ENCODE results near the gene SPON1. TPM values are rescaled to one million over a fixed set of nuclear protein-coding genes. Genes with fewer than 3 reads are reported as not detected.
"Not testable (repeated sequence)": the region's sequence is repeated elsewhere in the genome, so short reads cannot be mapped to it uniquely, and the experiment has no call there.

SPON1 gene
- polyA plus RNA-seq, 2 of the 4 experiments (the other 2 are of a cell fraction) = not detected

- no peak for FAIRE-seq
- H3K27ac ChIP-seq = no peak overlapping the region
- H3K9me3 ChIP-seq = no peaks in the 10 kb centered on the region
- 51% methylated on average over 15 of the region's 17 CpGs for WGBS (ENCODE audit: missing lambda C conversion rate)
- no peak overlapping the region for H3K4me2 ChIP-seq
- no peak overlapping the region for H3K4me3 ChIP-seq
- no peak for DNase-seq (ENCODE audit: low read depth in 1 of 2, low spot score in 1 of 2)
- no peak; a peak in 1 of 6 replicates for ATAC-seq
- no peaks in the 10 kb centered on the region for H3K4me1 ChIP-seq
- CTCF ChIA-PET = interaction anchor here (0.6 to 0.8 kb wide), 2 partner anchors 32 to 58 kb away, joined by 3 to 4 read pairs; no protein-coding TSS in a partner anchor
- TF ChIP-seq SMC3 (IDR thresholded peaks at IDR 0.05) (no peak), MAFK (IDR thresholded peaks at IDR 0.05; ENCODE audit: partially characterized antibody) (no peak), HOXA7 (CRISPR knock-in tag; IDR thresholded peaks at IDR 0.05) (no peak), POLR2A (IDR thresholded peaks at IDR 0.05; ENCODE audit: low read length) (no peak)
- POLR2A ChIA-PET = no interaction called here
These were observed 127.4 kb downstream of the SPON1 start for GRCh38 chr11:14089690-14090462.

GRCh38 chr11:14090631-14091030 lies 128.1 kb downstream of the SPON1 start:
- H3K9me3 ChIP-seq; H3K4me3 ChIP-seq; FAIRE-seq; H3K4me1 ChIP-seq; POLR2A ChIA-PET; H3K27ac ChIP-seq; ATAC-seq; CTCF ChIA-PET; DNase-seq (ENCODE audit: low read depth in 1 of 2, low spot score in 1 of 2); H3K4me2 ChIP-seq: not testable (repeated sequence)
- WGBS (ENCODE audit: missing lambda C conversion rate) = 38% methylated on average over 4 of the region's 9 CpGs

- no peak overlapping the region for H3K4me2 ChIP-seq
- POLR2A ChIA-PET = no interaction called here
- CTCF ChIA-PET = interaction anchor here (0.7 kb wide), 1 partner anchor 10 kb away, joined by 3 read pairs; no protein-coding TSS in a partner anchor
- no peaks in the 10 kb centered on the region for H3K4me1 ChIP-seq
- no peak for DNase-seq (ENCODE audit: low read depth in 1 of 2, low spot score in 1 of 2)
- no peak for FAIRE-seq
- no peaks in the 10 kb centered on the region for H3K9me3 ChIP-seq
- WGBS (ENCODE audit: missing lambda C conversion rate) = 0% methylated on average over 1 of the region's 1 CpG
- no peak for TF ChIP-seq NFE2L2 (conservative IDR thresholded peaks at IDR 0.05; ENCODE audit: low read length)
- ATAC-seq = peak in 1 of 2 experiments; percentile 50; a peak in 1 of 6 replicates
- H3K27ac ChIP-seq = no peak overlapping the region
- H3K4me3 ChIP-seq = no peak overlapping the region
These were observed 130.5 kb downstream of the SPON1 start for GRCh38 chr11:14093065-14093464.

GRCh38 chr11:14094481-14095037 lies 132.0 kb downstream of the SPON1 start:
- Histone ChIP-seq H3K27ac (no peak overlapping the region), H3K4me1 (no peaks in the 10 kb centered on the region), H3K9me3 (no peaks in the 10 kb centered on the region), H3K4me2 (no peak overlapping the region), H3K4me3 (no peak overlapping the region)
- DNase-seq (ENCODE audit: low read depth in 1 of 2, low spot score in 1 of 2) = no peak
- FAIRE-seq = no peak
- no peak for ATAC-seq
- WGBS (ENCODE audit: missing lambda C conversion rate) = 74% methylated on average over 3 of the region's 3 CpGs
- ChIA-PET CTCF (interaction anchor here (0.8 kb wide), 1 partner anchor 55 kb away, joined by 4 read pairs; no protein-coding TSS in a partner anchor), POLR2A (no interaction called here)
- TF ChIP-seq HMGXB4 (CRISPR knock-in tag; IDR thresholded peaks at IDR 0.05; ENCODE audit: borderline replicate concordance) = no peak
- no peak for TF ChIP-seq MAX (IDR thresholded peaks at IDR 0.05)
- TF ChIP-seq, protein P1, sequence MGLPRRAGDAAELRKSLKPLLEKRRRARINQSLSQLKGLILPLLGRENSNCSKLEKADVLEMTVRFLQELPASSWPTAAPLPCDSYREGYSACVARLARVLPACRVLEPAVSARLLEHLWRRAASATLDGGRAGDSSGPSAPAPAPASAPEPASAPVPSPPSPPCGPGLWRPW (IDR thresholded peaks at IDR 0.05) = no peak
- TF ChIP-seq ZNF302 (CRISPR knock-in tag; IDR thresholded peaks at IDR 0.05) = no peak
- TF ChIP-seq CHD4 (IDR thresholded peaks at IDR 0.05; ENCODE audit: borderline replicate concordance) = no peak
- TF ChIP-seq PHF8 (IDR thresholded peaks at IDR 0.05; ENCODE audit: borderline replicate concordance, low read depth) = no peak
- TF ChIP-seq, protein P2, sequence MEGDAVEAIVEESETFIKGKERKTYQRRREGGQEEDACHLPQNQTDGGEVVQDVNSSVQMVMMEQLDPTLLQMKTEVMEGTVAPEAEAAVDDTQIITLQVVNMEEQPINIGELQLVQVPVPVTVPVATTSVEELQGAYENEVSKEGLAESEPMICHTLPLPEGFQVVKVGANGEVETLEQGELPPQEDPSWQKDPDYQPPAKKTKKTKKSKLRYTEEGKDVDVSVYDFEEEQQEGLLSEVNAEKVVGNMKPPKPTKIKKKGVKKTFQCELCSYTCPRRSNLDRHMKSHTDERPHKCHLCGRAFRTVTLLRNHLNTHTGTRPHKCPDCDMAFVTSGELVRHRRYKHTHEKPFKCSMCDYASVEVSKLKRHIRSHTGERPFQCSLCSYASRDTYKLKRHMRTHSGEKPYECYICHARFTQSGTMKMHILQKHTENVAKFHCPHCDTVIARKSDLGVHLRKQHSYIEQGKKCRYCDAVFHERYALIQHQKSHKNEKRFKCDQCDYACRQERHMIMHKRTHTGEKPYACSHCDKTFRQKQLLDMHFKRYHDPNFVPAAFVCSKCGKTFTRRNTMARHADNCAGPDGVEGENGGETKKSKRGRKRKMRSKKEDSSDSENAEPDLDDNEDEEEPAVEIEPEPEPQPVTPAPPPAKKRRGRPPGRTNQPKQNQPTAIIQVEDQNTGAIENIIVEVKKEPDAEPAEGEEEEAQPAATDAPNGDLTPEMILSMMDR (IDR thresholded peaks at IDR 0.05) = no peak
- TF ChIP-seq NR3C1 (IDR thresholded peaks at IDR 0.05) = no peak
- no peak for TF ChIP-seq KDM5A (IDR thresholded peaks at IDR 0.05)
- TF ChIP-seq HEYL (CRISPR knock-in tag; IDR thresholded peaks at IDR 0.05) = no peak
- TF ChIP-seq HOXB13 (CRISPR knock-in tag; IDR thresholded peaks at IDR 0.05; ENCODE audit: low read depth) = no peak
- TF ChIP-seq HOXA7 (CRISPR knock-in tag; IDR thresholded peaks at IDR 0.05) = no peak
- TF ChIP-seq CBX8 (IDR thresholded peaks at IDR 0.05) = no peak
- no peak for TF ChIP-seq KDM1A (IDR thresholded peaks at IDR 0.05; ENCODE audit: low read depth)
- TF ChIP-seq RFX5 (IDR thresholded peaks at IDR 0.05) = no peak
- TF ChIP-seq CHD2 (IDR thresholded peaks at IDR 0.05; ENCODE audit: low read length, partially characterized antibody) = no peak
- TF ChIP-seq RARB (CRISPR knock-in tag; IDR thresholded peaks at IDR 0.05) = no peak
- TF ChIP-seq POLR2A (IDR thresholded peaks at IDR 0.05; ENCODE audit: low read length) = no peak
- no peak for TF ChIP-seq HDAC2 (IDR thresholded peaks at IDR 0.05)

All from A549 (cell line).